ENCODE measurements around the gene BSX.

GRCh38 chr11:122976061-122976733 is 5.4 kb downstream of the BSX start:
- TF ChIP-seq TARDBP (IDR thresholded peaks at IDR 0.05) = no peak
- no peak for TF ChIP-seq ELF4 (IDR thresholded peaks at IDR 0.05)
